ENCODE results near the gene SLC33A1.
"Not testable (repeated sequence)": the region's sequence is repeated elsewhere in the genome, so short reads cannot be mapped to it uniquely, and the experiment has no call there.

SLC33A1 gene

DNA sequence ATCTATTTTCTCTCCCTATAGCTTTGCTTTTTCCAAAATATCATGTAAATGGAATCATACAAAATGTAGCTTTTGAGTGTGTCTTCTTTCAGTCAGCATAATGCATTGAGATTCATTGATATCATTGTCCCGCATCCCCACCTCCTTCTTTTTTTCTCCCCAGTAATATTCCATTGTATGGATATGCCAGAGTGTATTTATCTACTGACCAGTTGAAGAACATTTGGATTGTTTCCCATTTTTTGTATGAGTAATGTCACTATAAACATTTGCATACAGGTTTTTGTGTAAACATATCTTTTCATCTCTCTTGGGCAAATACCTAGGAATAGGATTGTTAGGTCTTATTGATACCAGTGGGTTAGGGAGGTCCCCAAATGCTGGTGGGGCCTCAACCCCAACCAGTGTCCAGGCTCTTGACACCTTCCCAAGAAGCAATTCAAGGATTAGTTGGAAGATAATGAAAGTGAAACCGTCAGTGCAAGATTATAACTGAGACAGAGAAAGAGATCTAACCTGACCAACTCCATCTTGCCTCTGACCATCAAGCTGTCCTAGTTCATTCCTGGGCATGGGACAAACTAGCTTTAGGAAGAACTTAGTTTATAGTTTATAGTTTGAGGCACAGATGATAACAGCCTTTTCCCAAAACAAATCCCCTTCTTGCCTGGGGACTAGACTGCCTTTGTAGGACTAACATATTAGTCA is 7.4 kb upstream of the SLC33A1 start:
- no peak for DNase-seq

DNA sequence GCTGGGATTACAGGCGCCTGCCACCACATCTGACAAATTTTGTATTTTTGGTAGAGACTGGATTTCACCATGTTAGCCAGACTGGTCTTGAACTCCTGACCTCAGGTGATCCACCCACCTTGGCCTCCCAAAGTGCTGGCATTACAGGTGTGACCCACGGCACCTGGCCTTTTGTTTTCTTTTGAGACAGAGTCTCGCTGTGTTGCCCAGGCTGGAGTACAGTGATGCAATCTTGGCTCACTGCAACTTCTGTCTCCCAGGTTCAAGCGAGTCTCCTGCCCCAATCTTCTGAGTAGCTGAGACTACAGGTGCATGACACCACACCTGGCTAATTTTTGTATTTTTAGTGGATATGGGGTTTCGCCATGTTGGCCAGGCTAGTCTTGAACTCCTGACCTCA is 6.2 kb upstream of the SLC33A1 start:
- not testable (repeated sequence) for DNase-seq

DNA sequence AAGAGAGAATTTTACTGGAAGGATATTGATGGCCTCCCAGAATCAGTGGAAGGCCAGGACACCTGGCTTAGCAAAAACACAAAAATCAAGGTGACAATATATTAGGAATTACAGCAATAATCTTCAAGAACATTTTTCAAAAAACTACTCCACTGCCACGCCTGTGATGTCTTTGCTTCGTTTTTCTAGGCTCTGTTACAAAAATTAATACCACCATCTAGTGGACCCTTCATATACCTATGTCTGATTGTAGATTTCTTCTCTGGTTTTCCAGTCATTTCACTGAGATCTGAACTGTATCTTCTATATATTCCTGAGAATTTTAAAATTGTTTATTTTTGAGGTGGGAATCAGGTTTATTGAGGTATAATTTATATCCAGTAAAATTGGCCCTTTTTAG is 5.6 kb upstream of the SLC33A1 start:
- peak; percentile 5 for DNase-seq

DNA sequence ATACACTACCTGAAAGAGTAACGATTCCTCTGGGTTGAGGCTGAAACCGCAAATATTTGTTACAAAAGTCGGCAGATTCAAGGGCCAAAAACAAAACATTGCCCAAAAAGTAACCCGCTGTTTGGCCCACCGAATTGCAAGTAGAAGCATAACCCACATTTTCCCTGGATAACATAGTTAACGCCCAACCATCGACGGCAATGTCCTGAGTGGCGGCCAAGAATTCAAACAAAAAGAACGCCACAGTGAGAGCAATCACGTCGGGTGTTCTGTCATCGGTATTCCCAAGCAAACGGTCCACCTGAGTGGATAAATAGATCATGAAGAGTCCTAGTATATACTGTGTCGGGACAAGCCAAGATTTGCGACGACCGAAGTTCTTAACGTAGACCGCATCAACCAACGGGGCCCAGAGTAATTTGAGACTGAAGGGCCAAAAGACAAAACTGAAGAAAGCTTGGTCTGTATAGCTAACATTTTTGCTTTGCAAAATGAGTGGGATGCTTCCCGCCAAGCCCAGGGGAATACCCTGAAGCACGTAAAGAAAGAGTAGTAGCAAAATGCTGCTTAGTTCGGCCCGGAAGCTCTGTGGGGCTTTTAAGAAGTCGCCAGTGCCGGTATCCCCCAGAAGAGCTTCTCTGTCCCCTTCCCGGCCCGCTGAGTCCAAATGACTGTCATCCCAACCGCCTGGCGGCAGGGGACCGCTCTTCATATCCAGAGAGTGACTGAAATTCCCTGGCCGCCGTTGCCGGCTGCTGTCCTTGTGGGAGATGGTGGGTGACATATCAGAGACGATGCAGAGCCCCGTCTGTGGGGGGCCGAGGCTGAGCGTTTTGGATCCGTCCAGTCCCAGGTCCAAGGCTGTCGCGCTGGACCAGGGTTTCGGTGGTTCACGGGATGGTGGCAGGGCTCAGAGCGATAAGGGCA is 750 bp downstream of the SLC33A1 start:
- DNase-seq: peak; percentile 35

DNA sequence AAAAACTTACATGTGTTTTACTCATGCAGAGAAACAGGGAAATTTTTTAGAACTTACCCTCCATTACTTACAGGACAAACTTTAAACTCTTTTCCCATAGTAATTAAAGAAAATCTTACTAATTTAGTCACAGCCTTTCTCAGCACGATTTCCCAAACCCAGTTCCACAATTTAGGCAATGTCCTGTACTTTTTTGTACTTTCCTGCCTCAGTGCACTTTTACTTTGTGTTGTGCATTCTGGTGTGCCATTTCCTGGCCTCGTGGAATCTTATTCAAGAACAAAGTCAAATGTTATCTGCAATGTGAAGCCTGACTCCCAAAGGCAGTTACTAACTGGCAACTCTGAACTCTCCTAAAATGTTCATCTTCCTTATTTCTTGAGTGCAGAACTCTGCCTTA is 1.9 kb downstream of the SLC33A1 start:
- peak; percentile 3 for DNase-seq

DNA sequence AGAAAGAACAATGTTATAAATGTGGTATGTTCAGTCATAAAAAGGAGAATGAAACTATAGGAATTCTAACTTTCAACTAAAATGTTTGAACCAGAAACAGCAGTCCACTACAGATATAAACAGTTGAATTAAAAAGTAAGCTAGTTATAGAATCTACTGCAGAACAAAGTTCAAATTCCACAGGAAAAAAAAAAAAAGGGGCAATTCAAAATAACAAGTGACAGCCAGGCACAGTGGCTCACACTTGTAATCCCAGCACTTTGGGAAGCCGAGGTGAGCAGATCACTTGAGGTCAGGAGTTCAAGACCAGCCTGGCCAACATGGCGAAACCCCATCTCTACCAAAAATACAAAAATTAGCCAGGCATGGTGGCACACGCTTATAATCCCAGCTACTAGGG is 4.8 kb downstream of the SLC33A1 start:
- DNase-seq: not testable (repeated sequence)

DNA sequence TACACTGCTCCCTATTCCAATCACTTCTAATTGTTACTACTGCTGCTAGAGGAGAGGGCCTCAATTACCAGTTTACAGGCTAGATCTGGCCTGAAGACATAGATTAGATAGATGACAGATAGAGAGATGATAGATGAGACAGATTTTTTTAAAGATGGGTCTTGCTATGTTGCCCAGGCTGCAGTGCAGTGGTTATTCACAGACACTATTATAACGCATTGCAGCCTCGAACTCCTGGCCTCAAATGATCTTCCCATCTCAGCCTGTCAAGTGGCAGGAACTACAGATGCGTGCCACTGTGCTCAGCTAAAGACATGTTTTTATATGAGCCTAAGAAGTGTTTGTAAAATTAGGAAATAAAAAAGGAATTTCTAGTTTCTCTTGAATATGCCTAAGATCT is 6.2 kb downstream of the SLC33A1 start:
- DNase-seq: no peak

DNA sequence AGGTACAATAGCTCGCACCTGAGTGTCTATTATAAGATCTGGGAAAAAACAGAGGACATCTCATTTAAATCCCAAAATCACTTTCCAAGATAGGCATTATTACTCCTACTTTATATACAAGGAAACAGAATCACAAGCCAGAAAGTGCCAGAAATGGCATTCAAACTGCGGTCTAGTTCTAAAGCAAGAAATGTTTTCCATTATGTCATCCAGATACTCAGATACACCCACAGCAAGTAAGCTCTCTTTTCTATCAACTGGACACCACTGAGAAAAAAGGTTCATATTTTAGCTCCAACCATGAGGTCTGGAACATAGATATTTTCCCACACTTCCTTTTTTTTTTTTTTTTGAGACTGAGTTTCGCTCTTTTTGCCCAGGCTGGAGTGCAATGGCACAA is 8.1 kb downstream of the SLC33A1 start:
- DNase-seq: no peak

DNA sequence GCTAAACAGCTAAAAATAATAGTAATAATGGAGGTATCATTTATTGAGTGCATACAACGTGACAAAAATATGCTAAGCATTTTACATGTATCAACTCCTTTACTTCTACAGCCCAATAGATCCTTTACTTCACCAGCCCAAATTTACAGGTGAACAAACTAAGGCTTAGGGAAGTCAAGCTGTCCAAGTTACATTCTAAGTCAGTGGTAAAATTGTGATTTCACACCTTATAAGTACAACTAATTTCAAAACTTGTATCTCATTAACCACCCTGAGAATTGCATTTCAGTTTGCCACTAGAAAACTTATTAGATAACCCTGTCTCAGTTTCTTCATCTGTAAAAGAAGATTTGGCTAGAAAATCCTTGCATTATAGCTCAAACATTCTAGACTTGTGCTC is 10.7 kb downstream of the SLC33A1 start:
- no peak for DNase-seq

DNA sequence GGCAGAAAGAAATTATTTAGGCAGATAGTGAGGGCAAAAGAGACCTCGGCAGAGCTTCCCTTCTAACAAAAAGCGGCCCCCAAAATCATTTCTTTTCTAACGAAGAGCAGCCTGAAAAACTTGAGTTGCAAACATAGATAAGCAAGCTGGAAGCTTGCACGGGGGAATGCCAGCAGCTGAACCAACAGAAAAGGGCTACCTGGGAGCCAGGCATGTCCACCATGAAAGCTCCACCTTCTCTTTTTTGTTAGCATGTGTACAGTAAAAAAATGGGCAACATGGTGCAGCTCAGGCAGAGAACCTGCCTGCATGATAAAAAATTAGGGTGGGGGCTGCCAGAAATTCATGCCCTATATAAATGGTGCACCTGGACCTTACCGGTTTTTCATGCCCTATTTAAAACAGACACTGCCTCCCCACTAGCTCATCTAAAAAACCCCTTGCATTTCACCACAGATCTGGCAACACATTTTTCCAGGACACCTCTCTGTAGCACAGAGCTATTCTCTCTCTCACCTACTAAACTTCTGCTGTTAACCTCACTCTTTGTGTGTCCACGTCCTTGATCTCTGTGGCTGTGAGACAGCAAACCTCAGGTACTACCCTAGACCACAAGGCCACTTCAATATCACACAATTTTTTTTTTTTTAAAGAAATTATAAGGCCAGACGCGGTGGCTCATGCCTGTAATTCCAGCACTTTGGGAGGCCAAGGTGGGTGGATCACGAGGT is 18.7 kb downstream of the SLC33A1 start:
- no peak for DNase-seq

DNA sequence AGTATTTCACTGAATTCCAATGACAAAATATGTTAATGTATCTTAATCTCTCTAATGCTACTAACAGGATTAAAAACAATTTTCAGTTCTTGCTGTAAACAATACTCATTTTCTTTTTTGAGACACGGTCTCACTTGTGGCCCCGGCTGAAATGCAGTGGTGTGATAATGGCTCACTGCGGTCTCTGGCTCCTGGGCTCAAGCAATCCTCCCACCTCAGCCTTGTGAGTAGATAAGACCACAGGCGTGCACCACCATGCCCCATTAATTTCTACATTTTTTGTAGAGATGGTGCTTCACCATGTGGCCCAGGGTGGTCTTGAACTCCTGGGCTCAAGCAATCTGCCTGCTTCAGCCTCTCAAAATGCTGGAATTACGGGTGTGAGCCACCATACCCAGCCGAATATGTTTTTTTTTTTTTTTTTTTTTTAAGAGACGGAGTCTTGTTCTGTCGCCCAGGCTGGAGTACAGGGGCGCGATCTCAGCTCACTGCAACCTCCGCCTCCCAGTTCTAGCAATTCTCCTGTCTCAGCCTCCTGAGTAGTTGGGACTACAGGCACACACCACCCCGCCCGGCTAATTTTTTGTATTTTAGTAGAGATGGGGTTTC is 25.6 kb downstream of the SLC33A1 start:
- DNase-seq: not testable (repeated sequence)

DNA sequence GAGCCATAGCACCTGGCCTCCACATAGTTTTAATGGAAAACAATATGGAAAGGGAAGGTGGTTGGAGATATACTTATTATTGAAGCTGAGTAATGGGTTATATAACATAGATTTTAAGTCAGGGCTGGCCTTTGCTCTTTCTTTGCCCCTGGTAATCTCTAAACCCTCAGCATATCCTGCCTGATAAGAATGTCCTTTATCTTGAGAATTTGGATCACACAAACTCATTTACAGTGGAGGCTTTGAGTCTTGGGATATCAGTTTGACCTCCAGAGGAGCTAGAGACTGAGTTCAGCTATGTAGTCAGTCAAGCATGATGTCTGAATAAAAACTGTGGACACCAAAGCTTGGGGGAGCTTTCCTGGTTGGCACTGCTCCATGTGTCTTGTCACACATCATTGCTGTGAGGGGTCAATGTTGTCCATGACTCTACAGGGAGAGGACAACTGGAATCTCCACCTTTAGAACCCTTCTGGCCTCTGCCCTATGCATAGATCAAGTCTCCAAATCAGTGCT is 39.1 kb downstream of the SLC33A1 start:
- no peak for DNase-seq

DNA sequence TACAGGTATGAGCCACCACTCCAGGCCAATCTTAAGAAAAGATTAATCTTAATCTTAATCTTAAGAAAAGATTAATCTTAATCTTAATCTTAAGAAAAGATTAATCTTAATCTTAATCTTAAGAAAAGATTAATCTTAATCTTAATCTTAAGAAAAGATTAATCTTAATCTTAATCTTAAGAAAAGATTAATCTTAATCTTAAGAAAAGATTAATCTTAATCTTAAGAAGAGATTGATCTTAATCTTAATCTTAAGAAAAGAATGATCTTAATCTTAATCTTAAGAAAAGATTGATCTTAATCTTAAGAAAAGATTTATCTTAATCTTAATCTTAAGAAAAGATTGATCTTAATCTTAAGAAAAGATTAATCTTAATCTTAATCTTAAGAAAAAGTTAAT is 41.0 kb downstream of the SLC33A1 start:
- DNase-seq: not testable (repeated sequence)

DNA sequence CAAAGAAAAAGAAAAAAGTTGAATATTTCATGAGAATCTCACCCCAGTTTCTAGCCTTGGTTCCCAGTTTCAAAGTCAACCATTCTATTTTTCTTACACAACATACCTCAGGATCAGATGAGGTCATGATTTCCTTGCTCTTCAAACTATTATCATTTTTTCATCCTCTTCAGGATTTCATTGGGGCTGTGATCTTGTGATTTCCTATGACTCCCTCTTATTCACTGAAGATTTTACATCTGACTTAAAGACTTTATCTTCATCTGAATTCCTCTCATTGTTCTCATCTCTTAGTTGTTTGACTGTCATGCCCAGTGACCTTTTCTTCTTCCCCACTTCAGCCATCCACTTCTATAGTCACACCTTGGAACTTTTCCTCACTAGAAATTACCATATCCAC is 45.0 kb downstream of the SLC33A1 start:
- no peak for DNase-seq

DNA sequence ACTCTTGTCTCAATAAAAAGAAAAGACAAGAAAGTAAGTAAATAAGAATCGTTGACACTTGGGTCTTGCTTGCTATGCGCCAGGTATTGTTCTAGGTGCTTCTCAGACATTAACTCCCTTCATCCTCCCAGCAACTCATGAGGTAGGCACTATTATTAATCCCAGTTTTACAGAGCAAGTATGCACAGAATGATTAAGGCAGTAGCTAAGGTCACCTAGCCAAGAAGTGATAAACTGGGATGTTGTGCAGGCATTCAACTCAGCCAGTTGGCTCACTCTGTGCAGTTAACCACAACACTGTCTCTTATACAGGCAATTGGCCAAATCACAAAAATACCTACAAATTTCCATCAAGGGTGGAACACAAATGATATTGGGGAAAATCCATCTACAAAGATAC is 46.4 kb downstream of the SLC33A1 start:
- no peak for DNase-seq

DNA sequence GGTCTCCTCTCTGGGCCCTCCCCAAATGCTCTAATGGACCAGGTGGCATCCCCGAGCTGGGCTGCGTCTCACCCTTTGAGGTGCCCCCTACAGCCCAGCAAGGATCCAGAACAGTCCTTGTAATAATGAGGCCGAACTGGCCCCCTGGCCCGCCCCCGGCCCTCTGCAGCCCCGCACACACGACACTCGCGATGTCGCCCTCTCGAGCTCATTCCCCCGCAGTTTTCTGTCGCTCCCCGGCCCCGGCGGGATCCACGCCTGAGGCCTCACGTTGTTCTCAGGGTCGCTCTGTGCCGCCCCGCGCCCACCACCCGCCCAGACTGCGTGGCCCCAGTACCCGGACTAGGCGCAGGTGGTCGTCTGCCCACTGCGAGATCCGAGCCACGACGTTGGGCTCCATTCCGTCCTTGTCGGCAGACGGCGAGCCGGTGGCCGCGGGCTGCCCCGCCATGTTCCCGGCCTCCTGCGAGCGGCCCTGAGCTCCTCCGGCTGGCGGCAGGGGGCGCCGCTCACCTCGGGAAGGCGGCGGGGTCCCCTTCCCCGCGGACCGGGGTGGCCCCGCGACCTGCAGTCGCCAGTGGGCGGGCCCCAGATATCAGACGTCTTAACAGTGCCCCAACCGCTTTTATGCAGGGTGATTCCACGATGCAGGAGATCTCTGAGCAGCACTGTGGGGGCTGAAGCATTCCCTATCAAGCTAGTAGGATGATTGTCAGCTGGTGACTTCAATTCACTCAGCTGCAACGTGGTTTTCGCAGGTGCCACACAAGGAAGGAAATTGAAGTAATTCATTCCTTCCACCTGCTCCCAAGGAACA is 48.2 kb downstream of the SLC33A1 start, which contains the start of gene C3orf33:
TSS of gene C3orf33 (minus strand) at position 477 of the 817 bp plus-strand sequence. CDS start at position 451, 26 bp downstream.
- peak; percentile 70 for DNase-seq

DNA sequence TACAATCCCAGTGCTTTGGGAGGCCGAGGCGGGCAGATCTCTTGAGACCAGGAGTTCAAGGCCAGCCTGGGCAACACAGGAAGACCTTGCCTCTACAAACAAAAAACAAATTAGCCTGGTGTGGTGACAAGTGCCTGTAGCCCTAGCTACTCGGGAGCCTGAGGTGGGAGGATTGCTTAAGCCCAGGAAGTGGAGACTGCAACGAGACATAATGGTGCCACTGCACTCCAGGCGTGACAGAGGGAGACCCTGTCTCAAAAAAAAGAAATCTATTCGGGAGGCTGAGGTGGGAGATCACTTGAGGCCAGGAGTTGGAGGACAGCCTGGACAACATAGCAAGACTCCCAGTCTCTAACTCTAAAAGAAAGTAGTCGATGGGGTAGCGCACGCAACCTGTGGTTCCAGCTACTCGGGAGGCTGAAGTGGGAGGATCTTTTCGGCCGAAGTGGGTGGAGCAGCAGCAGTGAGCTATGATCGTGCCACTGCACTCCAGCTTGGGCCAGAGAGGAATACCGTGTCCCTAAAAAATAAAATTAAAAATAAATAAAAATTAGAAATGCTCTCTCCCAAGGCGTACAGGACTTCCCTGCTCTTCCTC is 48.9 kb downstream of the SLC33A1 start:
- DNase-seq: peak; percentile 47

DNA sequence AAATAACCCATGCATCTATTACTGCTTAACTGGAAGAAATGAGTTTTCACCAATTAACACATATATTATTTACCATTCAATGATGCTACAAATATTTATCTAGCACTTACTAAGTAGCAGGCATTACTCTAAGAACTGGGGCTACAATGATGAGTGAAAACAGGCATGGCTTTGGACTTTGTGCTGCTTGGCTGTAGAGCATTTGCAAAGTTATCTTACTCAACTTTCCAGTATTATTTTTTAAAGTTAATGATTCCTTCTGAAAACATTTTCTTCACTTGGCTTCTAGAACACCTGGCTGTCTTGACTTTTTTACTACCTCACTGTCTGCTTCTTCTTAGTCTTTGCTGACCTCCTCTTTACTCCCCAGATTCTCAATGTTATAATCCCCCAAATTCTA is 49.9 kb downstream of the SLC33A1 start:
- no peak for DNase-seq

DNA sequence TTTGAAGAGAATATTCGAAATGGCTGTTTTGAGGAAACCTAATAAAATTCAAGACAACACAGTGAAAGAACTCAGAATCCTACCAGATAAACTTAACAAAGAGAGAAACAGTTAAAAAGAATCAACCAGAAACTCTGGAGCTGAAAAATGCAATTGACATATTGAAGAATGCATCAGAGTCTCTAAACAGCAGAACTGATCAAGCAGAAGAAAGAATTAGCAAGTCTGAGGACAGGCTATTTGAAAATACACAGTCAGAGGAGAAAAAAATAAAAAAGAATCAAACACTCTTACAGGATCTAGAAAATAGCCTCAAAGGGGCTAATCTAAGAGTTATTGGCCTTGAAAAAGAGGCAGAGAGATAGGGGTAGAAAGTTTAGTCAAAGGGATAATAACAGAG is 61.7 kb downstream of the SLC33A1 start:
- no peak for DNase-seq

DNA sequence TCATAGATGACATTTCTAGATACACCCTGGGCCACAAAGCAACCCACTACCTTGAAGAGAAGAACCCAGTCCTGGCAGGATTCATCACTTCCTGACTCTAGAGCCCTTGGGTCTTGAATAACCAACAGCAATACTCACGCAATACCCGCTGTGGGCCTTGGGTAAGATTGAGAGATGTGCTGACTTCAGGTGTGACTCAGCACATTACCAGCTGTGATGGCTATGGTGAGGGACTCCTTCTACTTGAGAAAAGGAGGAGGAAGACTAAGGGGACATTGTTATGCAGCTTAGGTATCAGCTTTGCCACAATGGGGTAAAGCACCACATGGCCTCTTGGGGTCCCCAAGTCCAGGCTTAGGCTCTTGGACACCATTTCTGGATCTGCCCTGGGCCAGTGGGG is 63.0 kb downstream of the SLC33A1 start:
- no peak for DNase-seq

DNA sequence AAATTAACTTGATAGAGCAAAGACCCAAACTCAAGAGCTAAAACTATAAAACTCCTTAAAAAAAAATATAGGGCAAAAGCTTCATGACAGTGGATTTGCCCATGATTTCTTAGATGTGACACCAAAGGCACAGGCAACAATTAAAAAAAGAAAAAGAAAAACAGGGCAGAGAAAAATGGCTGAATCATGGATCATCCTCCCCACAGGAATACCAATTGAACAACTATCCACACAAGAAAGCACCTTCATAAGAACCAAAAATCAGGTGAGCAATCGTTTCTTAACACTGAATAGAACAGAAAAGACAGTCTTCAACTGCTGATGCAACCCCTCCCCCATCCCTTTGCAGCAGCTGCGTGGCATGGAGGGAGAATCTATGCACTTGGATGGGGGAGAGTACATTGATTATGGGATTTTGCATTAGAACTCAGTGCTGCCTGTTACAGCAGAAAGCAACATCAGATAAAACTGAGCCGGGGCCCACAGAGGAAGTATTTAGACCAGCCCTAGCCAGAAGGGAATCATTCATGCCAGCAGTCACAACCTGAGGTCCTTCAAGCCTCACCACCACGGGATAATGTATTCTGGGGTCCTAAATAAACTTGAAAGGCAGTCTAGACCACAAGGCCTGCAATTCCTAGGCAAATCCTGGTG is 63.8 kb downstream of the SLC33A1 start:
- no peak for DNase-seq

All from NCI-H69 (cell line).